Measurements from ENCODE around the gene BTBD9. TPM values are rescaled to one million over a fixed set of nuclear protein-coding genes. Genes with fewer than 3 reads are reported as not detected.

BTBD9 gene
- total RNA-seq, 6 experiments from 2014 or later: 11.0 to 12.7 (median 12.5) TPM

- TF ChIP-seq CTCF (IDR thresholded peaks at IDR 0.05): no peak
- H3K27me3 Mint-ChIP-seq (ENCODE audit: insufficient read depth): peaks cover 3% of the 10 kb centered on the region; the same call in 1 of the 2 replicates
- H3K4me3 Mint-ChIP-seq: no peak overlapping the region
- no peaks in the 10 kb centered on the region for H3K9me3 Mint-ChIP-seq
- no peak overlapping the region for H3K27ac Mint-ChIP-seq
- H3K36me3 Mint-ChIP-seq (ENCODE audit: low read depth): no peaks in the 10 kb centered on the region
- no peaks in the 10 kb centered on the region for H3K4me1 Mint-ChIP-seq (ENCODE audit: low read depth)
- DNase-seq: no peak
Measured at GRCh38 chr6:38179300-38179699, 460.4 kb downstream of the BTBD9 start.

- H3K4me1 Mint-ChIP-seq (ENCODE audit: low read depth): no peaks in the 10 kb centered on the region
- peaks cover 3% of the 10 kb centered on the region; the same call in 1 of the 2 replicates for H3K27me3 Mint-ChIP-seq (ENCODE audit: insufficient read depth)
- no peak overlapping the region for H3K4me3 Mint-ChIP-seq
- TF ChIP-seq CTCF (IDR thresholded peaks at IDR 0.05): no peak
- DNase-seq: no peak
- no peaks in the 10 kb centered on the region for H3K9me3 Mint-ChIP-seq
- no peak overlapping the region for H3K27ac Mint-ChIP-seq
- H3K36me3 Mint-ChIP-seq (ENCODE audit: low read depth): no peaks in the 10 kb centered on the region
Measured at GRCh38 chr6:38178584-38178886, 461.2 kb downstream of the BTBD9 start.

- Mint-ChIP-seq H3K9me3 (no peaks in the 10 kb centered on the region), H3K36me3 (ENCODE audit: low read depth) (no peaks in the 10 kb centered on the region), H3K27ac (no peak overlapping the region), H3K4me1 (ENCODE audit: low read depth) (no peaks in the 10 kb centered on the region), H3K4me3 (no peak overlapping the region), H3K27me3 (ENCODE audit: insufficient read depth) (peaks cover 3% of the 10 kb centered on the region; the same call in 1 of the 2 replicates)
- no peak for TF ChIP-seq CTCF (IDR thresholded peaks at IDR 0.05)
- DNase-seq: no peak
Measured at GRCh38 chr6:38177882-38178583, 461.7 kb downstream of the BTBD9 start.

GRCh38 chr6:38176797-38177751 is 462.7 kb downstream of the BTBD9 start:
- Mint-ChIP-seq H3K4me3 (no peak overlapping the region), H3K27ac (no peak overlapping the region), H3K36me3 (ENCODE audit: low read depth) (no peaks in the 10 kb centered on the region), H3K4me1 (ENCODE audit: low read depth) (no peaks in the 10 kb centered on the region), H3K27me3 (ENCODE audit: insufficient read depth) (peaks cover 3% of the 10 kb centered on the region; the same call in 1 of the 2 replicates), H3K9me3 (no peaks in the 10 kb centered on the region)
- no peak for DNase-seq
- no peak for TF ChIP-seq CTCF (IDR thresholded peaks at IDR 0.05)

- H3K27ac Mint-ChIP-seq: no peak overlapping the region
- no peak overlapping the region for H3K4me3 Mint-ChIP-seq
- TF ChIP-seq CTCF (IDR thresholded peaks at IDR 0.05): no peak
- H3K27me3 Mint-ChIP-seq (ENCODE audit: insufficient read depth): peaks cover 3% of the 10 kb centered on the region; the same call in 1 of the 2 replicates
- H3K9me3 Mint-ChIP-seq: no peaks in the 10 kb centered on the region
- H3K36me3 Mint-ChIP-seq (ENCODE audit: low read depth): no peaks in the 10 kb centered on the region
- no peak for DNase-seq
- no peaks in the 10 kb centered on the region for H3K4me1 Mint-ChIP-seq (ENCODE audit: low read depth)
Measured at GRCh38 chr6:38175786-38176185, 463.9 kb downstream of the BTBD9 start.
